RPMI8226 (cell line): Measurements from ENCODE around the gene ACTN4.
"Not testable (repeated sequence)": the region's sequence is repeated elsewhere in the genome, so short reads cannot be mapped to it uniquely, and the experiment has no call there.

Experiments
- DNase-seq: peaks from one replicate; pipeline ENCODE4 v3.0.0-alpha.2; 2015

Gene ACTN4

DNA sequence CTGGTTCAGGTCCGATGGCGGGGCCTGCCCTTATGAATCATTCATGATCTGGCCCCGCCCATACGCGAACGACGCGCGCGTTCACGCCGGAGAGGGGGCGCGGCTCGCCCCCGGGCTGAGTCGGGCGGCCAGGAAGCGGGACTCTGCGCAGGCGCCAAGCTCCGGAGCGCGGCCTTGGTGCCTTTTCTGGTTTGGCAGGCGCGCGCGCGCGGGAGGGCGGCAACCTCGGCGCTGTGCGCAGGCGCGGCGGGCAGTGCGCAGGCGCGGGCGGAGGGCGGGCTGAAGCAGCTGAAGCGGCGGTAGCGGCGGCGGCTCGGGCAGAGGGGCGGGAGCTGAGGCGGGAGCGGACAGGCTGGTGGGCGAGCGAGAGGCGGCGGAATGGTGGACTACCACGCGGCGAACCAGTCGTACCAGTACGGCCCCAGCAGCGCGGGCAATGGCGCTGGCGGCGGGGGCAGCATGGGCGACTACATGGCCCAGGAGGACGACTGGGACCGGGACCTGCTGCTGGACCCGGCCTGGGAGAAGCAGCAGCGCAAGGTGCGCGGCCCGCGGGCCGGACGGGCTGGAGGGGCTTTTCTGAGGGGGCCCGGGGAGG, at the start of gene ACTN4:
ACTN4 (plus strand) TSS at position 282 of the 598 bp plus-strand sequence; CDS start at position 379, 97 bp downstream.
- DNase-seq: peak; percentile 95

DNA sequence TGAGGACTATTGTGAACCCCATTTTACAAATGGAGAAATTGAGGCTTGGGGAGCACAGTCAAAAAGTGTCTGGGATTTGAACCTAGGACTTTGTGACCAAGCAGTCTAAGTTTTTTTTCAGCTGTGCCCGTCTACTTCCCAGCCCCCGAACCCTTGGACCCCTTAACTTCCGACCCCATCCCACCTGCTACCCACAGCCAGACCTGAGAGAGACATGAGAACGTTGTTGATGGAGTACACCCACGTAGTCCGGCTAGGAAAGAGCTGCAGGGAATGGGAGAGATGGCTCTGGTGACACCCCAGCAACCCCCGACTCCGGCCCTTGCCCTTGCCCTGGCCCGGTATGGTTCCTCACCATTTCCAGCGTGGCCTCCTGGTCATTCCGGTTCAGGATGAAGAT, 47.7 kb upstream of the ACTN4 start:
- DNase-seq: no peak

GRCh38 chr19:38602856-38603255, 44.6 kb upstream of the ACTN4 start:
- DNase-seq: not testable (repeated sequence)

DNA sequence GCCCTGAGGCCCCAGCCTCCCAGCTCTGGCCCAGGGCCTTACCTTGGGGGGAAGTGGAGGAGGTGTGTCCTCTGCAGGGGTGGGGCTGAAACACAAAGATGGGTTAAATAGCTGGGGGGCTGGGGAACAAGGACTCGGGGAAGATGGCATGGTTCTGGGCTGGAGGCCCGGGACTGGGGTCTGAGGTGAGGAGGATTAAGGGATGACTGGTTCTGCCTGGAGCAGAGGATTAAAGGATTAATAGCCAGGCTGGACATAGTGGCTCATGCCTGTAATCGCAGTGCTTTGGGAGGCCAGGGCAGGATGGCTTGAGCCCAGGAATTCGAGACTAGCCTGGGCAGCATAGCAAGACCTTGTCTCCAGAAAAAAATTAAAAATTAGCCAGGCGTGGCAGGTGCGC, 41.3 kb upstream of the ACTN4 start:
- no peak for DNase-seq

- DNase-seq: no peak
Observed at GRCh38 chr19:38614289-38614688, 33.2 kb upstream of the ACTN4 start.

- no peak for DNase-seq
Observed at GRCh38 chr19:38615007-38615581, 32.4 kb upstream of the ACTN4 start.

GRCh38 chr19:38616265-38616664, 31.2 kb upstream of the ACTN4 start:
- DNase-seq: no peak

DNA sequence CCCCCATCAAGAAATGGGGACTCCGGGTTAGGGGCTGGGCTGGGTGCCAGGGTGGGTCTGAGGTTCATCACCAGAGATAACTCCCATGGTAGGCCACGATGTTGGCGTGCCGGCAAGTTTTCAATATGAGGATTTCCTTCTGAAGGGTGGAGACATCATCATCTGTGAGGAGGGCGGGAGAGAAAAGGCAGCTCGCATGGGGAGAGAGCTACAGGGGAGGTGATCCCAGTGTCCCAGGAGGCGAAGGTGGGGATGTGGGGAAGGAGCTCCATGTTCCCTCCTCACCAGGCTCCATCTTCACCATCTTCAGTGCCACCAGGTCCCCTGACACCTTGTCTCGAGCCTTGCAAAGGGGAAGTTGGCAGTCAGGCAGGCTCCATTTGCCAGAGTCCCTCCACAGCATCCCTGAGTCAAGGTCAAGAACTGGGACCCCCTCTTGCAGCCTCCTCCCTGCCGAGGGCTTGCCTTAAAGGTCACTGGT, 30.1 kb upstream of the ACTN4 start:
- DNase-seq: peak; percentile 14

DNA sequence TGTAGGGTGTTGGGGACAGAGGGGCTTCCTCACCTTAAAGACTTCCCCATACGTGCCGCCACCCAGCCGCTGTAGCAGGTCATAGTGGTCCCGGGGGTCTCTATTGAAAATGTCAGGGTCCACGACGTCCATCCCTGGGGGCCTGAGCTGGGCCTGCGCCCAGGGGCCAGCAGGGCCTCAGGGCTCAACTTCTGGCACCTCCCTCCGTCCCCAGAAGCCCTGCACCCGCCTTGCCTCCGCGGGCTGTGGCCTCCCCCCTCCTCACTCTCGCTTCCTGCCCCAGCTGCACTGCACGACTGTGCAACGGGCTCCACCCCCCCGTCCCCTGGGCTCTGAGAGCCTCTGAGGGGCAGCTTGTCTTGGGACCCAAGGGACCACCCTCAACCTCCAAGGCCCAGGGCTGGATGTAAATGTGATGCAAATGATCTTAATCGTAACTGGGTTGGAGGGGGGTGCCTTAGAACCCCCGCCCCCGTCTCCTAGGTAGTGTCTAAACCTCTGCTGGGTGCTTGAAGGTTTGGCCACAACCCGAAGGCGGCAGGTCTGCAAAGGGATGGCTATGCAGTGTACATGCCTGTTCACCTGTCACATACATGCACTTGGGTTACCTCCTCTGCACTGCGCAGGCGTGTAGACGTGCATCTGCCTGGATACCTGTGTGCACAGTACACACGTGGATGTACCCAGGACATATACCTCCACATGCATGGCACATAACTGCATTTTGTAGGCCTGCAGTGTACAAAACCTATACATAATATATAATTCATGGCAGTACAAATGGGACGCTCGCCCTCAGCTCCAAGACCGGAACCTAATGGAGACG, 29.5 kb upstream of the ACTN4 start, which contains the start of gene MAP4K1:
MAP4K1 (minus strand) TSS at position 190 of the 826 bp plus-strand sequence; CDS start at position 132, 58 bp downstream.
- peak; percentile 80 for DNase-seq

DNA sequence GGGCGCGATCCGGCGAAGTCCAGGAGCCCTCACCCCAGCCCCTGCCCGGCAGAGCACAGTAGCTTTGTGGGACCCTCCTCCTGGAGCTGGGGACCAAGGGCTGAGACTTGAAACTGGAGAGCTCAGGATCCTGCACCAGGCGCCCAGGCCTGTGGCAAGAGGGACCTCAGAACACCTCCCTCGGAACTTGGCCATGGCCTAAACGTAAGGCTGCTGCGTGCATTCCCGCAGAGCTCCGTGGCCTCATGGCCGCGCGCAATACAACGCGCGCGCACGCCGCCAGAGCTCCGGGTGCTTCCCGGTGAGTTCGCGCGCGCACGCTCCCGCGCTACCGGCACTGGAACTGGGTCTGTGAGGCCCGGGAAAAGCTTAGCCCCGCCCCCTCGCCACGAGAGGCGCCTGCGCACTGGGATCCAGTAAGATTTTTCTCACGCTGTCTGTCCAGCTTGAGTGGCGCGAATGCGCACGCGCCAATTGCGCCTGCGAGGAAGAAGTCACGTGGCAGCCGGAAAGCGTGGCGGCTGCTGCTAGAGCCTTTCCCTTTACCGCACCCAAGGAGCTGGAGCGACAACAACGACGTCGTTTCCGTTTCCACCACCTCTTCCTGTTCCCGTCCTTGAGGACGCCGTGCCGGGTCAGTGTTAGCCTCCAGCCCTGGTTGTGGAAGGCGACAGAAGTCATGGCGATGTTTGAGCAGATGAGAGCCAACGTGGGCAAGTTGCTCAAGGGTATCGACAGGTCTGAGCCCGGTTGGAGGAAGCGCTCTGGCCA, 28.7 kb upstream of the ACTN4 start, which contains the start of gene EIF3K:
EIF3K (plus strand) TSS at position 599 of the 771 bp plus-strand sequence; CDS start at position 680, 81 bp downstream.
- DNase-seq: peak; percentile 97

DNA sequence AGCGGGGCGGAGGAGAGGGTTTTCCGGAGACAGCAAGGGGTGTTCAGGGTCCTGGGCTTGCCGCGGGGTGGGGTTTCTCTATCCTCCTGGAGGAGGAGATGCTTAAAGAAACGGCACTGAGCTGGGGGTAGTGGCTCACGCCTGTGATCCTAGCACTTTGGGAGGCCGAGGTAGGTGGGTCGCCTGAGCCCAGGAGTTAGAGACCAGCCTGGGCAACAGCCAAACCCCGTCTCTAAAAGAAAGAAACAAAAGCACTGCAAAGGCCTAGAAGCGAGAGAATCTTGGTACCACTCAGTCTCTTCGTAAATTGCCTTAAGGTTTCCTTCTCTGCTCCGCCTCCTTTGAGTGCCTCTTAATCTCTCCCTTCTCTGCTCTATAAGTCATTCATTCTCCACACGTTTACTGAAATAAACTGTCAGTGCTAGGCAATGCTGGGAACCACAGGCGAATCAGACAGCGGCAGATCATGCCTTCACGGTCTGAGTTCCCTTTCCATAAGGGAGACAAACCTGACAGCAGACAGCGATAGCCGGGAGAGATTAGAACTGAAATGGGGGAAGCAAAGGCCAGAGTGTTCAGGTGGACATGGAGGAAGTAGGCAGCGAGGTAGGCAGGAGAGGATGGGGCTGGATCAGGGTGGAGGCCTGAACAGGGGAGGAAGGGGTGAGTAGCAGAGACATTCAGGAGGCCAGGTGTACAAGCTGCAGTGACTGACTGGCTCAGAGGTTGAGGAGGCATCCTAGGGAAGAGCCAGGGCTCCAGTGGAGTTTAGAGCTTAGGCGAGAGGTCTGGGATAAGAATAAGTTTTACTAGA, 27.9 kb upstream of the ACTN4 start:
- DNase-seq: no peak

- DNase-seq: no peak
Observed at GRCh38 chr19:38624822-38625221, 22.6 kb upstream of the ACTN4 start.

GRCh38 chr19:38626401-38626800, 21.0 kb upstream of the ACTN4 start:
- no peak for DNase-seq

DNA sequence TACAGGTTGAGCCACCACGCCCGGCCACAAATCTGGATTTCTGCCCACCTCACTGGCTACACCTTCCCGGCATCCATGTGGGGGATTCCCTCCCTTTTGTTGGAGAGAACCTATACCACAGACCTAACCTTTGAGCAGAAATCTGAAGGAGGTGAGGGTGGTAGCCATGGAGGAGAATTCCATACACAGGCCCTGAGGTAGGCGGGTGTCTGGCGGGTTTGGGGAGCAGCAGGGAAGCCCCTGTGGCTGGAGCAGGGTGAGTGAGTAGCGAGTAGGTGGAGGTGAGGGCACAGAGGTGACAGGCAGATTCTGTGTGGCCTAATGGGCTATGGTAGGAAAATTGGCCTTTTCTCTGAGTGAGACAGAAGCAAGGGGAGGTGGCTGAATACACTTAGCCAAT, 17.9 kb upstream of the ACTN4 start:
- no peak for DNase-seq

DNA sequence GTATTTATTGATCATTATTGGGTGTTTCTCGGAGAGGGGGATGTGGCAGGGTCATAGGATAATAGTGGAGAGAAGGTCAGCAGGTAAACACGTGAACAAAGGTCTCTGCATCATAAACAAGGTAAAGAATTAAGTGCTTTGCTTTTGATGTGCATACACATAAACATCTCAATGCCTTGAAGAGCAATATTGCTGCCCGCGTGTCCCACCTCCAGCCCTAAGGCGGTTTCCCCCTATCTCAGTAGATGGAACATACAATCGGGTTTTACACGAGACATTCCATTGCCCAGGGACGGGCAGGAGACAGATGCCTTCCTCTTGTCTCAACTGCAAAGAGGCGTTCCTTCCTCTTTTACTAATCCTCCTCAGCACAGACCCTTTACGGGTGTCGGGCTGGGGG, 16.1 kb upstream of the ACTN4 start:
- DNase-seq: not testable (repeated sequence)

- not testable (repeated sequence) for DNase-seq
Observed at GRCh38 chr19:38631811-38632475, 15.5 kb upstream of the ACTN4 start.

DNA sequence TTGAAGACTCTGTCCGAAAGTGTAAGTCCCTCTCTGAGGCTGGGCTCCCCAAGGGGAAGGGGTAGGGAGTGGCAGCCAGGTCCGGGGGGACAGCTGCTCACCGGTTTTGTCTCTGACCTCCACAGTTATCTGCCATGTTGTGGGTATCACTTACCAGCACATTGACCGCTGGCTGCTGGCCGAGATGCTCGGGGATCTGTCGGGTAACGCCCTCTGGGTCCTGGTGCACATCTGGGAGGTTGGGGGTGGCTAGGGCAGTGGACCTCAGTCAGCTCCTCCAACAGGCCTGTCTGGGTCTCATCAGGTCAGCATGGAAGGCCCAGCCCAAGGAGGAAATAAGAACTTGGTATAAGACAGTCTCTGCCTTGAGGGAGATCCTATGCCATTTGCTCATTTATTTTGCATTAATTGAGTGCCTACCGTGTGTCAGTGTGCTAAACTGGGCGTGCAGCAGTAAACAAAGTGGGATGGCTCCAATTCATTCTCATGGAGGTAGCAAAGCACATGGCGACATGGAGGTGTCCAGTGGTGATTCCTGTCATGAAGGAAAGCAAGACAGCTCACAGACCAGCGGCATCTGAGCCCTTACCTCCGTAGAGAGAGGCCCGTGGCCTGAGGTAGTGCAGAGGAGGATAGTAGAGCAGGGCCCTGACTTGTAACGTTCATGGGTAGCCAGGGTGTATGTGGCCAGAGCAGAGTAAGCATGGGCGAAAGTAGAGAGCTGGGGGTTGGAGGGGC, 14.8 kb upstream of the ACTN4 start:
- DNase-seq: no peak

DNA sequence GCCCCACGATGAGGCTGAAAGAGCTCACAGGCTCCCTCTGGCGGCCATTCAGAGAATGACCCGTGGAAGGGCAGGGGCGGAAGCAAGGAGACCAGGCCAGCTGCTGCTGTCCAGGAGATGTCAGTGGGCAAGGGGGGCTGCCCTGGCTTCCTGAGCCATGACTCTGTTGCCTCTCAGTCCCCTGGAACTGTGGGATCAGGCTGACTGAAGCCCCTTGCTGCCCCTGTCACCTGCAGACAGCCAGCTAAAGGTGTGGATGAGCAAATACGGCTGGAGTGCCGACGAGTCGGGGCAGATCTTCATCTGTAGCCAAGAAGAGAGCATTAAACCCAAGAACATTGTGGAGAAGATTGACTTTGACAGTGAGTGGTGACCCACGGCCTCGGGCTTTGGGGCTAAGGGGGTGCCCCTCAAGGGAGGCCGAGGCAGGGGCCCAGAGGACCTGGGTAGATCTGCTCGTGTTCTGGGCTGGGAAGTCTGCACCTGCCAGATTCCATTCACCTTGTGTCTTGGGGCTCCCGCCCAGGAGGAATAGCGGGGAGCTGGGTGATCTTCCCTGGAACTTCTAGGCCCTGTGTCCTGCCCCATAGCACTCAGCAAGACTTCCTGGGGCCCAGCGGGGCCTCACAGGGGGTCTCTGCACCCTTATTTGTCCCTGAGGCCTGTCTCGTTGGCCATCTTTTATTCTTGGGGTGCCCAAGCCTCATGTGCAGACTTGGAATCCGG, 12.5 kb upstream of the ACTN4 start:
- DNase-seq: peak; percentile 61

GRCh38 chr19:38635483-38636399, 11.7 kb upstream of the ACTN4 start:
- DNase-seq: no peak
